NCI-H82 (cell line): Measurements from ENCODE around the gene SUSD6.
A peak's percentile ranks its signal among the peaks of the same experiment; 100 is the strongest.

ENCODE experiments used
- DNase-seq: peaks from one replicate; lab custom pipeline; 2025; lab: John Stamatoyannopoulos, UW

The SUSD6 gene

DNA sequence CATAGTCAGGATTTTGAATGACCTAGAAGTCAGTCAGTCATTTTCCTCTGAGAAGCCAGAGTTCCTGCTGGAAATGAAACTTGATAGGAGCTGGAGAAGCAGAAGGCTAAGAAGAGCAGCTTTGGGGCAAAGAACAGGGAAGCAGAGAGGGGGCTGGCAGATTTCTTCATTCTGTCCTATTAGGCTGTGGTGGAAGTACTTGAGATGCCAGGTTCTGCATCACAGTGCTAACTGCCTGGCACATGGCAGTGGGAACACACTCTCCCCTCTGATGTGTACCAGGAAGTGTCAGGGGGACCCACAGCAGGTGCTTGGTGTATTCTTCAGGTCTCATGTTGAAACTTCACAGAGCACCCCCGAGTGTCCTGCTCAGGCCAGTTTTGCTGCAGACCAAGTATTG is 61.0 kb downstream of the SUSD6 start:
- DNase-seq = no peak

DNA sequence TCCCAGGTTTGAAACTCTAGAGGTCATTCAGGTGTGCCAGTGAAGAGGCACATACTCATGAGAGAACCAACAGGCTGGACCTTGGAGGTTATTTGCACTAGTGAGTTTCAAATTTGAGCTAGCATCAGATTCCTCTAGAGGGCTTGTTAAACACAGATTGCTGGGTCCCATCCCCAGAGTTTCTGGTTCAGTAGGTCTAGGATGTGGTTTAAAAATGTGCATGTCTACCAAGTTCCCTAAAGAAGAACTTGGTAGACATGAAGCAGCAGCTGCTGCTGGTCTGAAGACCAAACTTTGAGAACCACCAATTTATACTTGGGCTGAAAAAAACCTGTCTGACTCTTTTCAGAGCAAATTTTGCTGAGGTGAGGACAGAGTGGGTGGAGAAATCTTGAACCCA is 61.7 kb downstream of the SUSD6 start:
- DNase-seq = no peak

DNA sequence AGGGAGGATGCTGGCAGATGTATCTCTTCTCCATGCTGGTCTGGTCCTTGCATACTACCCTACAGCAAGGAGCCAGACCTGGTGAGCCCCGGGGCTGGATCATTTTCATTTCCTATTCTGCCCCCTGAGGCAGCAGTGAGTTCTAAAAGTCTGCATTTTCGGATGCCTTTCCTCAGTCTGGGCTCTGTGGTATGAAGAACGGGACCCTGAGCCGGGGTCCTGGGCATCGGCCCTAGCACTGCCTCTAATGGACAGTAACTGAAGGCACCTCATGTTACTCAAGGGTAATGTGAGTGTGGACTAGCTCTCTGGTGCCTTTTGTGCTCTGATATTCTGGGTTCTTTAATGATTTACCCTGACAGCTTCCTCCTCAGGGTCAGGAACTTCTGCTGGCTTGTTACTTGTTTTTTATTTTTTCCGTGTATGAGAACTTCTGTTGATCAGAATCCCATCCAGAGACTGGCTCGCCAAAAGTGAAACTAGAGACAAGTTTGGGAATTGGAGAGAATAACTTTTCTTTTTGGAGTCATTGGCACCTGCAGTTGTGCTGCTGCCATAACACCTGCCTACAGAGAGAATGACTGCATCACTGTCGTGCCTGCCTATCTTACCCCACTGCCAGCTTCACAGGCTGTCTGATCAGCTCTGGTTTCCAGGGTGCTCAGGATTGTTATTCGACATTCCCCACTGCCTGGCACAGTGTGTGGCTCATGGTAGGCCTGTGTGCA is 62.3 kb downstream of the SUSD6 start:
- DNase-seq = no peak

GRCh38 chr14:69674546-69675244 is 63.3 kb downstream of the SUSD6 start:
- DNase-seq = no peak

GRCh38 chr14:69675245-69675583 is 63.8 kb downstream of the SUSD6 start:
- no peak for DNase-seq

GRCh38 chr14:69675877-69676416 is 64.6 kb downstream of the SUSD6 start:
- DNase-seq = no peak

DNA sequence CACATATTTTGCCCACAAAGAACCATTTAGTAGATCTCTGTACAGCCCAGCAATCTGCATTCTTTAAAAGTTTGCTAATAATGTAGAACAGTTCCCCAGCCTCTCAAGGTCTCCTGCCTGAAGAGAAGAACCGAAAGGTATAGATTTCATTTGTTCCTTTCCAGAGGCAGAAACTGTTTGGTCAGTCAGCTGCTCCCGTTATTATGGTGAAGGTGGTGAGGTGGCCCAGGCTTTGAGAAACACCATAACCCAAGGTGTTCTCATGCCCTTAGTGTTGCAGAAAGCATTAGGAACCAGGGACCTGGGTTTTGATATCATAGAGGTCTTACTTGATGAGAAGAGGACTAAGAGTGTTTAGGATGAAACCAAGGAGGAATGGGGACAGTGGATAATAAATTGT is 65.3 kb downstream of the SUSD6 start:
- no peak for DNase-seq

- DNase-seq = no peak
These were observed 68.9 kb downstream of the SUSD6 start for GRCh38 chr14:69680297-69680696.

GRCh38 chr14:69682136-69682535 is 70.7 kb downstream of the SUSD6 start:
- no peak for DNase-seq

GRCh38 chr14:69682621-69683263 is 71.3 kb downstream of the SUSD6 start:
- peak; percentile 51 for DNase-seq

DNA sequence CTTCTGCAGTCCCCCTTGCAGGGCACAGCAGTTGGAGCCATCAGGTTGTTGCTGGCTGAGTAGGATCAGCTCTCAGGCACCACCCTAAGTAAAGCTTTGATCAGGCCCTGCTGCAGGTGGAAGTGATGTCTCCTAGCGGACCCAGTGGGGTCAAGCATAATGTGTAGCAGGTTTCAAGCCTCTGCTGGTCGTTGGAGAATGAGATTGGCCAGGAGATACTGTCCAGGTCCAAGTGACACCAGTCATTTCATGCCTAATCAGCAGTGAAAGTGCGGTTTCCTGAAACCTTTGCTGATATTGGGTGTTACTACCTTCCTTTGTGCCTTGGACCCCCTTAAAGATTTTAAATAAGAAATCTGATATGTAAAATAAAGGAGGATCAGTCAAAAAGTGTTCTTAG is 72.6 kb downstream of the SUSD6 start:
- DNase-seq = no peak

DNA sequence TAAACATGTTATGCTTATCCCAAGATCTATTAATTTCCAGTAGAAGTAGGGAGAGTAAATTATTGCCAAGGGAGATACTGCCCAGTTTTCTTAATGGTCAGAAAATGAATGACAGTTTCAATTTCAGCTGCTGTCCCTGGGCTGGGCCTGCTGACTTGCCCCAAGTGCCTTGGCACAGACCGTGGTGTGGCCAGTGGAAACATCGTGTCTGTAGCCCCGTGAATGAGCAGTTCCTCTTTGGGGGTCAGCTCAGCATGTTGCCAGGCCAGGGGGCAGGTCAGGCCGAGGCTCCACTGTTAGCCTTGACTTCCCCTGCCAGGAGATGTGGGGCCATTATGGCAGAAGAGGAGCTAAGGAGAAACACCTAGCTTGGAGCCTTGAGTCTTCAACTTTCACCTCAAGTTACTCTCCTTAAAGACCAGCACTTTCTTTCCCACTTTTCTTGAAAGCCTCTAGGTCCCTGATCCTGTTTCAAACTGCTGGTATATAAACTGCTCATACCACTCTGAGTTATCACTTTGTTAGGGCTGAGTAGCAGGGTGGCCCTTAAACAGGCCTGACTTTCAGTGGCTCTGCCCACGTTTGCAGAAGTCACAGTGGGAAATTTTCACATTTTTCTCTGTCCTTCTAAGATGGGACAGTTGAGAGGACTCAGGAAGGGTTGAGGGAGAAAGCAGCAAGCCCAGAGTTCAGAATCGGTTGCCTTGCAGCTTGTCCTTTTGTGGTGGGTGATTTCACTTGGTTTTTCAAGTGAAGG is 73.2 kb downstream of the SUSD6 start:
- no peak for DNase-seq

- no peak for DNase-seq
These were observed 73.8 kb downstream of the SUSD6 start for GRCh38 chr14:69685218-69685616.

- DNase-seq = no peak
These were observed 74.3 kb downstream of the SUSD6 start for GRCh38 chr14:69685716-69686115.

DNA sequence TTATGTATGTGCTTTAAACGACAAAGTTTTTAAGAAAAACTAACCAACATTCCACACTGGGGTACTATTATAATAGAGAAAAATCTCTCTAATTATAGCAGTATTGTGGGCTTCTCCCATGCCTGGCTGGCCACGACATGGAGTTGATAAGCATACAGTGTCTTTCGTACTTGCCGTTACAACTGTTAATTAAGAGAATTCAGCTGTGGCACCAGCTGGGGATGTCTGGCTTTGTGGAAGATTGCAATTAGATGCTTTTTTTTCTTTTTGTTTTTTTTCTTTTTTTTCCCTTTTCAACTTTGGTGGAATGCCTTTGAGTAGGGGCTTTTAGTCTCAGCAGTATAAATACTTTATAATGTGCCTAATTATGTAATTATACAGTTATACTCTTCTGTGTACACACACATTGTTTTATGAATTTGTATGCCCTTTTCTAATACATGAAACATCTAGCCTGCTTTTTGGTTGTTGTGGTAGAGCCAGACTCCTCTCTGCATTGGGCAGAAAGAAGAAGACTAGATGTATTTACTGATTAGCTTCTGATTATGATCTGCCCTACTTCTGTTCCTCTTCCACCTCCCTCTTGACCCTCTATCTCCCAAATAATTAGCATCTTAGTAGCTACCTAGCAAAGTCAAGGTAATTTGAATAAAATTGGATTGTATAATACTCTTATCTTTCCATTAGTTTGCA is 76.4 kb downstream of the SUSD6 start:
- DNase-seq = no peak

DNA sequence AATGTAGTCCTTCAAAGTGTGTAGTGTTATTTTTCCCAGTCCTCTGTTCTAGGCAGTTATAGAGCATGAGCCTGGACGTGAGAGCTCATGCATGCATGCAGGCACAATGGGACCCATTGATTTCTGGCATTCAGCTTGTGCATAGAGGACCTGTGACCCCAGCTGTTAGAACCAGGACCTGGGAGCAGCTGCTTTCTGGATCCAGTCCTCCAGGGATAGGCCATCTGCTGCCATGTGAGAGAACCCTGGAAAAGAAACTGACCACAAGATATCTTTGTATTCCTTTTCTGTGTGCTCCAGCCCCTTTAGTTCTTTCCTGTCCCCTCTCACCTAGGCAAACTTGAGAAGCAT is 76.9 kb downstream of the SUSD6 start:
- DNase-seq = peak; percentile 32

DNA sequence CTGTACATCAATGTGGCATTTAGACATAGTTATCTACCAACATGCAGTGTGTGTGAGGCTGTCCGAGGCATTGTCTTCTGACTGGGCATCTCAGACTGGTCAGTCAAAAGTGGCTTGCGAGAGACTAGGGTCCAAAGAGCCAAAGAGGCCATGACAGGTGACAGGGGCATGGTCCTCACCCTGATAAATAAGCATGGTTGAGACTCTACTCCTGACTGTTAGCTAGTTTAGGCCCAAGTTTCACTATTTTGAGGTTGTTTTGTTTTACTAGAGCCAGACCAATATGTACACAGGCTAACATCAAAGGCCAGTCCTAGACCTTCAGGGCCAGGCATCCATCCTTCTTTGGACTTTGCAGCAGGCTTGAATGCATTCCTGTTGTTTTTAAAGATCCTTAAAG is 78.6 kb downstream of the SUSD6 start:
- DNase-seq = no peak

DNA sequence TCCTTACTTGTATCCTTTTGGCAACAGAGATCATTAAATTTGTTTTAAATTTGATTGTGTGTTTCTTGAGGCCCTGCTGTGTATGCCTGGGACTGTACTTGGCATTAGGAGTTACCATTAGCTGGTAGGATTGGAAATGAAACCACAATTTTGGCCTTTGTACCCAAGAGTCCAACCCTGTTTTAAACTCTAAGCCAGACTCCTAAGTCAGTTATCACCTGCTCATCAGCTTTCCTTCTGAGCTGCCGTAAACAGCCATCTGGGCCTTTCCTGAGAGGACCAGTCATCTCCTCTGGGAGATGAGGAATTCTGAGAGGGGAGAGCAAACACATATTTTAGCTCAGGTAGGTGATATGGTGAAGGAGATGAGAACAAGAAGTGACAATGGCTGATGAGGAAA is 81.2 kb downstream of the SUSD6 start:
- peak; percentile 87 for DNase-seq

- DNase-seq = peak; percentile 95
These were observed 81.7 kb downstream of the SUSD6 start for GRCh38 chr14:69693145-69693544.

DNA sequence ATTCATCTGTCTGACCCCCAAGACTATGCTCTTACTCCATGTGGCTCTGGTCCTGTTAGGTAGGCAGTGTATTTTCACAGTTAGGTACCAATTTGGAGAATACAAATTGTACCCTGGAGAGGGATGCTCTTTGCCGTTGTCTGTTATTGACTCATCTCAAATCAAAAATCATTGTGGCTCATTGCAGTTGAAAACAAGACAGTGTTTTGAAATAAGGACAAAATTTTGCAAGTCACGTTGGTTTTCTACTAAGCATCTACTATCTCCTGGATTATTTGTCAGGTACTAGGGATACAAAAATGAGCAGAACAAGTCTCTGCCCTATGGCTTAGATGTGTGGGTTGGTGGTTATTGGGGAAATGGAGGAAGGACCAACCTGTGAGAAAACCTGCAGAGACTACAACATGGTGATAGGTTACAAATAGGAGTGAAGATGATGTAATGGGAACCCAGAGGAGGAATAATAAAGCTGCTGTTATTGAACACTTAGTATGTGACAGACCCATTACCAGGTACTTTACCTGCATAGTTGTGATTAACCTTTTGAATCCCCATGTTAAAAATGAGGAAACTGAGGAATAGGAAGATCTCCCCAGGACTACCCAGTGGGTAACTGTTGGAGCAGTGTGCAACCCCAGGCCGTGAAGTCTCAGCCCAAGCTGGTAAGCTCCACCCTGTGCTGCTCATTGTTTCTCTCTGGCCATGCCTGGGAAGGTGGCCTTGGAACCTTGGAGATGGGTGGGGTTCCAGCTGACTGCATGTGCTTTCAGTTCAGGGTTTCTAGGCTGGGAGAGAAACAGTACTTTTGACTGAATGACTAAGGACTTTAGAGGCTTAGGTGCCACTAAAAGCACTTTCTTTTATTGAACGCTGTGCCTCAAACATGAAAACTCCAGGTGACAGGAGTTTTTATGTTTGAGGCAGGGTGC is 82.7 kb downstream of the SUSD6 start:
- DNase-seq = peak; percentile 28
